ENCODE data around the gene FADS3. TPM values are rescaled to one million over a fixed set of nuclear protein-coding genes. Genes with fewer than 3 reads are reported as not detected.

The FADS3 gene
- total and polyA plus RNA-seq, 7 experiments from 2014 or later, result 0.31 to 8.6 (median 2.1) TPM

- intact Hi-C loops (cut with micrococcal nuclease), result no loop called here
- Mint-ChIP-seq H3K4me3 (no peak overlapping the region), H3K27ac (no peak overlapping the region), H3K9me3 (peaks cover 0 to 2% (median 0%) of the 10 kb centered on the region in 11 donors), H3K27me3 (no peaks in the 10 kb centered on the region), H3K4me1 (peaks cover 0 to 8% (median 0%) of the 10 kb centered on the region in 7 donors), H3K36me3 (peaks cover 0 to 32% (median 0%) of the 10 kb centered on the region in 5 donors)
- Histone ChIP-seq H3K4me3 (ENCODE audit: low read length) (no peak overlapping the region), H3K4me1 (ENCODE audit: control insufficient read depth in 2 of 2, insufficient read depth in 2 of 2, low read length in 2 of 2) (no peaks in the 10 kb centered on the region), H3K27ac (ENCODE audit: low read depth, low read length) (no peak overlapping the region), H3K9me3 (ENCODE audit: control insufficient read depth in 2 of 3, low read length in 3 of 3) (no peaks in the 10 kb centered on the region), H3K36me3 (ENCODE audit: control insufficient read depth in 2 of 3, insufficient read depth in 3 of 3, low read length in 3 of 3) (no peaks in the 10 kb centered on the region), H3K27me3 (ENCODE audit: control insufficient read depth in 2 of 2, insufficient read depth in 2 of 2, low read length in 2 of 2) (no peaks in the 10 kb centered on the region)
- ATAC-seq (no peak), DNase-seq (no peak)
- ChIA-PET CTCF (no interaction called here), POLR2A (no interaction called here)
Observed at GRCh38 chr11:61847914-61848581, 43.3 kb downstream of the FADS3 start.

- ATAC-seq (no peak), DNase-seq (no peak)
- Histone ChIP-seq H3K4me3 (ENCODE audit: low read length) (no peak overlapping the region), H3K4me1 (ENCODE audit: control insufficient read depth in 2 of 2, insufficient read depth in 2 of 2, low read length in 2 of 2) (no peaks in the 10 kb centered on the region), H3K27ac (ENCODE audit: low read depth, low read length) (no peak overlapping the region), H3K36me3 (ENCODE audit: control insufficient read depth in 2 of 3, insufficient read depth in 3 of 3, low read length in 3 of 3) (no peaks in the 10 kb centered on the region), H3K27me3 (ENCODE audit: control insufficient read depth in 2 of 2, insufficient read depth in 2 of 2, low read length in 2 of 2) (no peaks in the 10 kb centered on the region), H3K9me3 (ENCODE audit: control insufficient read depth in 2 of 3, low read length in 3 of 3) (no peaks in the 10 kb centered on the region)
- no peak overlapping the region for H3K4me3 Mint-ChIP-seq
- no peak overlapping the region for H3K27ac Mint-ChIP-seq
- peaks cover 0 to 2% (median 0%) of the 10 kb centered on the region in 11 donors for H3K9me3 Mint-ChIP-seq
- intact Hi-C loops (cut with micrococcal nuclease), result no loop called here
- CTCF ChIA-PET, result no interaction called here
- H3K27me3 Mint-ChIP-seq, result no peaks in the 10 kb centered on the region
- peaks cover 0 to 5% (median 1%) of the 10 kb centered on the region in 7 donors for H3K4me1 Mint-ChIP-seq
- POLR2A ChIA-PET, result no interaction called here
- H3K36me3 Mint-ChIP-seq, result peaks cover 0 to 31% (median 0%) of the 10 kb centered on the region in 5 donors
Observed at GRCh38 chr11:61846362-61847020, 44.9 kb downstream of the FADS3 start.

GRCh38 chr11:61844909-61845565, 46.3 kb downstream of the FADS3 start:
- Mint-ChIP-seq H3K27me3 (no peaks in the 10 kb centered on the region), H3K9me3 (peaks cover 0 to 2% (median 0%) of the 10 kb centered on the region in 11 donors), H3K4me1 (peaks cover 0 to 8% (median 1%) of the 10 kb centered on the region in 7 donors), H3K4me3 (no peak overlapping the region), H3K36me3 (peaks cover 0 to 40% (median 0%) of the 10 kb centered on the region in 5 donors), H3K27ac (peak overlapping the region in 1 of 9 donors; percentile 62)
- H3K27me3 ChIP-seq (ENCODE audit: control insufficient read depth in 2 of 2, insufficient read depth in 2 of 2, low read length in 2 of 2), result no peaks in the 10 kb centered on the region
- H3K27ac ChIP-seq (ENCODE audit: low read depth, low read length), result no peak overlapping the region
- no peaks in the 10 kb centered on the region for H3K9me3 ChIP-seq (ENCODE audit: control insufficient read depth in 2 of 3, low read length in 3 of 3)
- DNase-seq (no peak), ATAC-seq (no peak)
- ChIA-PET CTCF (no interaction called here), POLR2A (no interaction called here)
- H3K4me1 ChIP-seq (ENCODE audit: control insufficient read depth in 2 of 2, insufficient read depth in 2 of 2, low read length in 2 of 2), result no peaks in the 10 kb centered on the region
- no peak overlapping the region for H3K4me3 ChIP-seq (ENCODE audit: low read length)
- no peaks in the 10 kb centered on the region for H3K36me3 ChIP-seq (ENCODE audit: control insufficient read depth in 2 of 3, insufficient read depth in 3 of 3, low read length in 3 of 3)
- intact Hi-C loops (cut with micrococcal nuclease), result no loop called here

- peaks cover 0 to 42% (median 0%) of the 10 kb centered on the region in 5 donors for H3K36me3 Mint-ChIP-seq
- H3K27me3 ChIP-seq (ENCODE audit: control insufficient read depth in 2 of 2, insufficient read depth in 2 of 2, low read length in 2 of 2), result no peaks in the 10 kb centered on the region
- H3K4me1 ChIP-seq (ENCODE audit: control insufficient read depth in 2 of 2, insufficient read depth in 2 of 2, low read length in 2 of 2), result no peaks in the 10 kb centered on the region
- no peak overlapping the region for H3K4me3 Mint-ChIP-seq
- no peaks in the 10 kb centered on the region for H3K9me3 ChIP-seq (ENCODE audit: control insufficient read depth in 2 of 3, low read length in 3 of 3)
- H3K27ac Mint-ChIP-seq, result no peak overlapping the region
- POLR2A ChIA-PET, result no interaction called here
- H3K27ac ChIP-seq (ENCODE audit: low read depth, low read length), result no peak overlapping the region
- no peaks in the 10 kb centered on the region for H3K36me3 ChIP-seq (ENCODE audit: control insufficient read depth in 2 of 3, insufficient read depth in 3 of 3, low read length in 3 of 3)
- H3K4me1 Mint-ChIP-seq, result peaks cover 0 to 10% (median 1%) of the 10 kb centered on the region in 7 donors
- H3K4me3 ChIP-seq (ENCODE audit: low read length), result no peak overlapping the region
- DNase-seq, result no peak
- intact Hi-C loops (cut with micrococcal nuclease), result no loop called here
- no peak for ATAC-seq
- peaks cover 0 to 2% (median 0%) of the 10 kb centered on the region in 11 donors for H3K9me3 Mint-ChIP-seq
- CTCF ChIA-PET, result no interaction called here
- peaks cover 0 to 4% (median 0%) of the 10 kb centered on the region in 5 donors for H3K27me3 Mint-ChIP-seq
Observed at GRCh38 chr11:61842528-61842820, 48.9 kb downstream of the FADS3 start.

- intact Hi-C loops (cut with micrococcal nuclease), result no loop called here
- peak overlapping the region in 1 of 9 donors; percentile 46 for H3K27ac Mint-ChIP-seq
- no peak overlapping the region for H3K4me3 Mint-ChIP-seq
- H3K4me1 ChIP-seq (ENCODE audit: control insufficient read depth in 2 of 2, insufficient read depth in 2 of 2, low read length in 2 of 2), result no peaks in the 10 kb centered on the region
- H3K9me3 ChIP-seq (ENCODE audit: control insufficient read depth in 2 of 3, low read length in 3 of 3), result no peaks in the 10 kb centered on the region
- H3K36me3 Mint-ChIP-seq, result peaks cover 0 to 37% (median 0%) of the 10 kb centered on the region in 5 donors
- no peak overlapping the region for H3K4me3 ChIP-seq (ENCODE audit: low read length)
- H3K9me3 Mint-ChIP-seq, result peaks cover 0 to 2% (median 0%) of the 10 kb centered on the region in 11 donors
- H3K36me3 ChIP-seq (ENCODE audit: control insufficient read depth in 2 of 3, insufficient read depth in 3 of 3, low read length in 3 of 3), result no peaks in the 10 kb centered on the region
- peaks cover 0 to 13% (median 1%) of the 10 kb centered on the region in 7 donors for H3K4me1 Mint-ChIP-seq
- DNase-seq (no peak), ATAC-seq (no peak)
- H3K27ac ChIP-seq (ENCODE audit: low read depth, low read length), result no peak overlapping the region
- H3K27me3 ChIP-seq (ENCODE audit: control insufficient read depth in 2 of 2, insufficient read depth in 2 of 2, low read length in 2 of 2), result no peaks in the 10 kb centered on the region
- CTCF ChIA-PET, result interaction anchor here (0.5 kb wide), 1 partner anchor 12 kb away, joined by 3 read pairs; no protein-coding TSS in a partner anchor
- POLR2A ChIA-PET, result no interaction called here
- H3K27me3 Mint-ChIP-seq, result peaks cover 0 to 4% (median 0%) of the 10 kb centered on the region in 5 donors
Observed at GRCh38 chr11:61841636-61842527, 49.5 kb downstream of the FADS3 start.

- no peak overlapping the region for H3K4me3 Mint-ChIP-seq
- Histone ChIP-seq H3K9me3 (ENCODE audit: control insufficient read depth in 2 of 3, low read length in 3 of 3) (no peaks in the 10 kb centered on the region), H3K4me3 (ENCODE audit: low read length) (no peak overlapping the region), H3K4me1 (ENCODE audit: control insufficient read depth in 2 of 2, insufficient read depth in 2 of 2, low read length in 2 of 2) (no peaks in the 10 kb centered on the region), H3K27me3 (ENCODE audit: control insufficient read depth in 2 of 2, insufficient read depth in 2 of 2, low read length in 2 of 2) (no peaks in the 10 kb centered on the region), H3K36me3 (ENCODE audit: control insufficient read depth in 2 of 3, insufficient read depth in 3 of 3, low read length in 3 of 3) (no peaks in the 10 kb centered on the region), H3K27ac (ENCODE audit: low read depth, low read length) (no peak overlapping the region)
- no peak for ATAC-seq
- ChIA-PET POLR2A (no interaction called here), CTCF (interaction anchor here (0.6 to 0.7 kb wide), 2 partner anchors 31 to 213 kb away, joined by 3 to 4 read pairs; no protein-coding TSS in a partner anchor)
- no peak overlapping the region for H3K27ac Mint-ChIP-seq
- H3K27me3 Mint-ChIP-seq, result peaks cover 0 to 4% (median 0%) of the 10 kb centered on the region in 5 donors
- intact Hi-C loops (cut with micrococcal nuclease), result no loop called here
- no peak for DNase-seq
- peaks cover 0 to 32% (median 0%) of the 10 kb centered on the region in 5 donors for H3K36me3 Mint-ChIP-seq
- no peaks in the 10 kb centered on the region for H3K9me3 Mint-ChIP-seq
- peaks cover 0 to 25% (median 9%) of the 10 kb centered on the region in 7 donors for H3K4me1 Mint-ChIP-seq
Observed at GRCh38 chr11:61840371-61840770, 51.0 kb downstream of the FADS3 start.

All from naive thymus-derived CD4-positive, alpha-beta T cell (primary cell).